NOMO-1 (cell line): ENCODE results near the gene DTYMK.

Source experiments
- DNase-seq, 2 experiments: peaks; one replicate each; lab custom pipeline; 2025; ENCODE audit not compliant: unreplicated experiment in 2 of 2; lab: John Stamatoyannopoulos, UW

DTYMK gene

GRCh38 chr2:241652722-241653121, 33.9 kb downstream of the DTYMK start:
- DNase-seq: no peak

GRCh38 chr2:241652142-241652541, 34.5 kb downstream of the DTYMK start:
- no peak for DNase-seq

- DNase-seq: no peak
Measured at GRCh38 chr2:241649927-241650326, 36.7 kb downstream of the DTYMK start.

GRCh38 chr2:241649404-241649803, 37.2 kb downstream of the DTYMK start:
- DNase-seq: no peak

- no peak for DNase-seq
Measured at GRCh38 chr2:241648453-241648852, 38.2 kb downstream of the DTYMK start.

- DNase-seq: no peak
Measured at GRCh38 chr2:241645915-241646645, 40.5 kb downstream of the DTYMK start.

GRCh38 chr2:241645056-241645914, 41.3 kb downstream of the DTYMK start:
- no peak for DNase-seq

GRCh38 chr2:241641631-241642030, 45.0 kb downstream of the DTYMK start:
- DNase-seq: no peak

- DNase-seq: no peak
Measured at GRCh38 chr2:241640165-241640795, 46.3 kb downstream of the DTYMK start.

- no peak for DNase-seq
Measured at GRCh38 chr2:241639385-241639784, 47.2 kb downstream of the DTYMK start.

- no peak for DNase-seq
Measured at GRCh38 chr2:241638940-241639339, 47.7 kb downstream of the DTYMK start.

- peak in 1 of 2 experiments; percentile 39 for DNase-seq
Measured at GRCh38 chr2:241637795-241638660, 48.6 kb downstream of the DTYMK start.

GRCh38 chr2:241637018-241637794, 49.4 kb downstream of the DTYMK start, which contains the start of the genes ATG4B and THAP4:
Gene ATG4B (plus strand): TSS chr2:241637693. CDS start chr2:241637715, 22 bp downstream.
Gene THAP4 (minus strand): TSS chr2:241637158. CDS start chr2:241637017, 141 bp downstream.
- DNase-seq: peak; percentile 71 to 81

- peak in 1 of 2 experiments; percentile 15 for DNase-seq
Measured at GRCh38 chr2:241636182-241637017, 50.2 kb downstream of the DTYMK start.

GRCh38 chr2:241635756-241636155, 50.9 kb downstream of the DTYMK start:
- peak in 1 of 2 experiments; percentile 9 for DNase-seq

GRCh38 chr2:241633561-241633960, 53.1 kb downstream of the DTYMK start:
- DNase-seq: no peak

GRCh38 chr2:241632478-241633325, 53.9 kb downstream of the DTYMK start:
- no peak for DNase-seq
